ENCODE measurements around the gene DAPK1.

Gene DAPK1

DNA sequence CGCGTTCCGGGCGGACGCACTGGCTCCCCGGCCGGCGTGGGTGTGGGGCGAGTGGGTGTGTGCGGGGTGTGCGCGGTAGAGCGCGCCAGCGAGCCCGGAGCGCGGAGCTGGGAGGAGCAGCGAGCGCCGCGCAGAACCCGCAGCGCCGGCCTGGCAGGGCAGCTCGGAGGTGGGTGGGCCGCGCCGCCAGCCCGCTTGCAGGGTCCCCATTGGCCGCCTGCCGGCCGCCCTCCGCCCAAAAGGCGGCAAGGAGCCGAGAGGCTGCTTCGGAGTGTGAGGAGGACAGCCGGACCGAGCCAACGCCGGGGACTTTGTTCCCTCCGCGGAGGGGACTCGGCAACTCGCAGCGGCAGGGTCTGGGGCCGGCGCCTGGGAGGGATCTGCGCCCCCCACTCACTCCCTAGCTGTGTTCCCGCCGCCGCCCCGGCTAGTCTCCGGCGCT lies at the start of gene DAPK1:
DAPK1 (plus strand) TSS at position 264 of the 442 bp plus-strand sequence. CDS start 1,211 bp downstream, outside the sequence.
- peak; percentile 58 for DNase-seq (ENCODE audit: low spot score)
- no peak for FAIRE-seq

DNA sequence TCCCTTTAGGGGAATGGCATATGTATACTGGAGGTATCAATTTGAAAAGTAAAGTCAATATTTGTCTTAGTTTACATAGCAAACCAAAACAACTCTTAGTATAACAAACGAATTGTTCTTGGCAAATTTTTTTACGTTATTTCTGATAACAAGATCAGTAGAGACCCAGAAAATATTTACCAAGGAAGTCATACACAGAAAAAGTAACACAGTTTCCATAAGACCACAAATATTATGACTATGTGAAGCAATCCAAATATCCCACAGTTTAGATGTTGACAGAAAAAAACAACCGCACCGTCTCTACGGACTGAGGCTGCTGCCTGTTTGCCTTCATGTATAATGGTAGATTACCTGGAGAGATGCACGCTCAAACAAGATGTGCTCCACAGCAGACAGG lies 46.5 kb upstream of the DAPK1 start:
- DNase-seq (ENCODE audit: low spot score) (no peak), FAIRE-seq (no peak)

DNA sequence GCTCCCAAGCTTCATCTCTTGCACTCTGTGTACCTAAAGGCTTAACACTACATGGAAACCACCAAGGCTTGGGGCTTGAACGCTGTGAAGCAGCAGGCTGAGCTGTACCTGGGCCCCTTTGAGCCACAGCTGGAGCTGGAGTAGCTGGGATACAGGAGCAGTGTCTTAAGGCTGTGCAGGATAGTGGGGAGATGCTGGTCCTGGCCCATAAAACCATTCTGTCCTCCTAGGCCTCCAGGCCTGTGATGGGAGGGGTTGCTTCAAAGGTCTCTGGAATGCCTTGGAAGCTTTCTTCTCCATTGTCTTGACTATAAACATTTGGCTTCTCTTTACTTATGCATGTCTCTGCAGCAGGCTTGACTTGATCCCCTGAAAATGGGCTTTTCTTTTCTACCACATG lies 42.3 kb upstream of the DAPK1 start:
- no peak for FAIRE-seq
- no peak for DNase-seq (ENCODE audit: low spot score)

DNA sequence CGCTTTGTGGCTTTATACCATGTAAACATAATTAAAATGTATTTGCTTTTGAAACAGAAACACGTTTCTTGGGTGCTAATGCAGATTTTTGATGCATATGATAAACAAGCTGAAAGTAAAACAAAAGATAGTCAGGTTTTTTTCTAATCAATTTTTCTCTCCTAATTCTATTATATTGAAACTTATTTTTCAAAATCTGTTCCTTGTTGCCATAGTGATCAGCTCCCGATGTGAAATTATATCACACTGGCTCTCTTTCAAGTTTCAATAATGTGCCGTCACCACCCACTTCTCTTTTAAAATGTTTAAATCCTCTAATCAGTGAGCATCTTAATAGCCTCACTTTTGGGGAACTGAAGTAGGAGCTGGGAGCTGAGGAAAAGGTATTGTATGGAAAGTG lies 36.4 kb upstream of the DAPK1 start:
- FAIRE-seq, result no peak
- no peak for DNase-seq (ENCODE audit: low spot score)

DNA sequence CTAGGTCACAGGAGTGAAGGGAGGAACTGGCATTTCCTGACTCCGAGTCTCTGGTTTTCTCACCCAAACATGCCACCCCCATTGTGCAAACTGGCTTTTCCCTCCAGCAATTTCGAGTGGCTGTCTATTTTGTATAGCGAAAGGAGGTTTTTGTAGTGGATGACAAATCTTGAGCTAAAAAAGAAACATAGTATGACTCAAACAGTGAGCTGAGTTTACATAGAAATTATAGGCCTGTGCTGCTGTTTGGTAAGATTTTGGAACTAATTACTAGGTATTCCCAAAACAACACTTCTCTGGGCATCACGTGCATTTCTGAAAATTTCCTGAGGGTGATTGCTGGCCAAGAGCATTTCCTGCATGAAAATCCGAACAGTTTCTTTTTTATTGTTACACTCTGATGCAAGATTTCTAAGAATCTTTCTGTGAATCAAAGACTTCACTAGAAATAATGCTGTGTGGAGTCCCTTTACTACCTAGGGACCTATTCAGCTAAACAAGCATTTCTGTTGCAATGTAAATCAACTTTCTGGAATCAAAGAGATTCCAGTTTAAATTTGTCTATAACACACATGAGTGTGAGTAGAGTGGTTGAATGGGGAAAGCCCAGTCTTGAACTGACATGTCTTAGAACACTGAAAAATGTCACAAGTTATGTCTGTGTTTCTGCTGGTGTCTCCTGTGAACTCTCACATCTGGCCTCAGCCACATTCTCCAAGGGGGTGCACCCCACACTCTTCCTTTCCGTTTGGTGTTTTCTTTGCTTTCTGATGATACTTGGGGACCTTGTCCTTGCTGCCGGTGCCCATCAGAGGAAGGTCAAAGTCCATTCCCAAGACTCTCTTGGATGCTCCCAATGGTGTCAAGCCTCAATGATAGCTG lies 33.3 kb upstream of the DAPK1 start:
- no peak for DNase-seq (ENCODE audit: low spot score)

DNA sequence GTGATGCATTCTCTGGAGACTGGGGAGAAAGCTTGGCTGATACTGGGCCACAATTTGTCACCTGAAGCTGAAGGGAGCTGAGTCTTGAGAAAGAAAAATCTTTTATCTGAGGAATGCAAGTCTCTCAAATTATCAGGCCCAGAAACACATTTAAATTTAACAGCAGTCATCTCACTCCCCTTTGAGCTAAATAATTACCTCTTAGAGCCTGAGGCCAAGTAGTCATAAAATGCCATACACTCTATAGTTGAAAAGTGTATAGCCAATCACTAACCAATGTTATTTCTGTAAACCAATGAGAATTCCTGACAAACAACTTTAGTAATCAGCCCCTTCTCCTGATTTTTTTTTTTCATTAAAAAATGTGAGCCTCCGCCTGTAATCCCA lies 32.7 kb upstream of the DAPK1 start:
- FAIRE-seq, result no peak
- no peak for DNase-seq (ENCODE audit: low spot score)

More for the DNA sequence above, 33.3 kb upstream of the DAPK1 start:
- FAIRE-seq, result no peak

DNA sequence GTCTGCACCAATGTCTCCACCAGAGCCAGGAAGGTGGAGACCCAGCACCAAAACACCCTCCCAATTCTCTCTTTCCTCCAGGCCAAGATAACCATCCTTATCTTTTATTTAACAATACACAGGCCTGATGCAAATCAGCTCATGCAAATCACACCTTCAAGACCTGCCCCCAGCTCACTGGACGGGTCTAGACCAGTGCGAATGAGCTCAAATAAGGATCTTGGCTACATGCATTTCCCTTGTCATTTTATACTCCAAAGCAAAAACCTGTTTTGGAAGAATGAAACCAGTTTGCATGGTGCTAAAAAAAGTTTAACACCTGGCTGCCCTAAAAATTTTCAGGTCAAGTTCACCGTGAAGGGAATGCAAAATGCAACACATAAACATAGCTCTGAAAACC lies 31.9 kb upstream of the DAPK1 start:
- DNase-seq (ENCODE audit: low spot score), result no peak
- FAIRE-seq, result no peak

DNA sequence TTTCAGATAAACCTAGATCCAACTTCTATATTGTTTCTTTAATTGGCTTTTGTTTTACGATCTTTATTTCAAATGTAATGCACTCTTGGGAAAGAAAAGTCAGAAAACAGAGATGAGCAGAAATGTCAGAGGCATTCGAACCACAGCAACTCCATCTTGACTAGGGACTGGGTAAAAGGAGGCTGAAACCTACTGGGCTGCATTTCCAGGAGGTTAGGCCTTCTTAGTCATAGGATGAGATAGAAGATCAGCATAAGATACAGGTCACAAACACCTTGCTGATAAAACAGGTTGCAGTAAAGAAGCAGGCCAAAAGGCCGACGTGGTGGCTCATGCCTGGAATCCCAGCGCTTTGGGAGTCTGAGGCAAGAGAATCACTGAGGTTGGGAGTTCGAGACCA lies 30.5 kb upstream of the DAPK1 start:
- FAIRE-seq (no peak), DNase-seq (ENCODE audit: low spot score) (no peak)

DNA sequence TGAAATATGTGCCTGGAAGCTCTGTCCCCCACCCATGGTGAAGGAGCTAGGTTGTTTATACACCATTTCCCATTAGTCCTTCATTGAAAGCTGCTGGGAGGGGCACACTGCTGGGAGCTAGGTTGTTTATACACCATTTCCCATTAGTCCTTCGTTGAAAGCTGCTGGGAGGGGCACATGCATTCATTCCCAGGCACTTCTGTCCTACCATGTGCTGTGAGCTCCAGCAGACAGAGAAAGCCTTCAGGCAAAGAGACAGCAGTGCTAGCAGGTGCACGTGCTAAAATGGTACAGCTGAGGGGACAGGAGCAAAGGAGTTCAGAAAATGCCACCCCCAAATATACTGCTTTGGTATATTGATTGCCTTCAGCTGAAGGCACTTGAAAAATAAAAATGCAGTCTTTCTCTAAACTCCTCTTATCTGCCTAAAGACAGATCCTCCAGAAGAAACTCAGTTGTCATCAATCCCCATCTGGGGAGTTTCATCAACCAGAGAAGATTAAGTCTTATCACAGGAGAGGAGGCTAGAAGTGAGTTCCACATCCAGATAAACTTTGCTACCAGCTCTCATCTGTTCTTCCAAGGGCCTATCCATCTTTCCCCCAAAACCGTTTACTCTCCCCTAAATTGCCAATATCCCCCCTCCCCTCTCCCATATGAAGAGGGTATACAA lies 27.7 kb upstream of the DAPK1 start:
- FAIRE-seq (no peak), DNase-seq (ENCODE audit: low spot score) (no peak)

DNA sequence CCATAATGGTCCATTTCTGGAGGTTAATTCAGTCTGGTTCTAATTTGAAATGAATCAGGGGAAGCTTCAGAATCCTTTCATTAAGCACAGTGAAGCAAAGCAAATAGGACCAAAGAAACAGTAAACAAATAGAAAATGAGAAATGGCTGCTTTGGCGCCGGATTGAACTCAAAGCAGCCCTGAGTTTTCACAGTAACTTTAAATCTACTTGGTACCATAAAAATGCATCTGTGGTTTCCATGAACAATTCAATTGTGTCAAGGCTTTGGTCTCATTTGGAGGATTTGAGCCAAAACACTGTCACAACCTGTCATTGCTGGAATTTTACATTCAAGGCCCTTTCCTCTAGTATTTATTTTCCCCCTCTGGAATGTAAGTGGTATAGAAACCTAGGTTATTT lies 25.9 kb upstream of the DAPK1 start:
- no peak for FAIRE-seq
- no peak for DNase-seq (ENCODE audit: low spot score)

DNA sequence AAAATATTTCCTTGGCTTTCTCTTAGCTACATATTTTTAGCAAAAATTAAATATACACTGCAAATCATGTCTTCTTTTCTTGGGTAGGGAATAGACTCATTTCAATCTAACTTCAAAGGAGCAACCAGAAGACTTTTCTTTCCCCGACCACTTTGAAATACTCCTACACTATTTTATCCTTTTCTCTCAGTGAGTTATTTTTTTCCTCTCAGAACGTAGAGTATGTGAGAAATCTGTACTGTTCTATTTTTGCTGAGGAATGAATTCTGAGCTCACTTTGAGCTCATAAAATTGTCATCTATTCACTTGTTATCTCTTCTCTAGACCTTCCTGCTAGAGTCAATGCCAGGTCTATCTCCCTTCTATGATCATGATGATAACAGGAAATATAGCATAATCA lies 22.2 kb upstream of the DAPK1 start:
- FAIRE-seq (no peak), DNase-seq (ENCODE audit: low spot score) (no peak)

DNA sequence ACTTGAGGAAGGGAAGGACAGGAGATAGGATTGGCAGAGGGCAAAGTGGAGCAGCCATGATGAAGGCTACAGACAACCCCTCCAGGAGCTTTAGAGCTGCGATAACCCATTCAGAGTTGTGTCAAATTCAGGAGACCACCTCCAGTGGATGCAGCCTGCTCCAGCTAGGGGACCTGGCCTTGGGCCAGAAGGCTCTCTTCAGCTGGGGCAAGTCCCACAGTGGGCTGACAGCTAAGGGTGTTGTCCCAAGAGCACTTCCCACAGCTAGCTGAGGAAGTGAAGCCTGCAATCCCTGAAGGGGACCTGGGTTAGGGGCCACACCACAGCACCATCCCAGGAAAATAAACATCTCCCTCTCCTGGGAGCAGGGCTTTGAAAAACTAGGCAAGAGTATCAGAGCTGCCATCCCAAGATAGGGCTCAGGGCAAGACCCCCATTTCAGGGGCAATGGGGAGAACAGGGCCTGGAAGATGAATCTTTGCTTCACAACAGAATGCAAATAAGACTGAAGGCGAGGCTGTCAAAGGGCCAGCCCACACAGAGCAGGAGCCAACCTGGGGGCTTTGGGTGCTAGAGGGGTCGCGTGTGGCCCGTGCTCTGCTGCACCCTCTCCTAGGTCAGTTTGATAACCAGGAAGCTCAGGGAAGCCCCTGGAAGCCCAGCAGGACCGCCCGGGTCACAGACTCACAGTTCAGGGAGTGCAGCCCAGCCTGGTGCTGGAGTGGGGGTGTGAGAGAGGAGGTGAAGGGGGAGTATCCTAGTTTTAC lies 19.3 kb upstream of the DAPK1 start:
- DNase-seq (ENCODE audit: low spot score), result no peak
- no peak for FAIRE-seq

DNA sequence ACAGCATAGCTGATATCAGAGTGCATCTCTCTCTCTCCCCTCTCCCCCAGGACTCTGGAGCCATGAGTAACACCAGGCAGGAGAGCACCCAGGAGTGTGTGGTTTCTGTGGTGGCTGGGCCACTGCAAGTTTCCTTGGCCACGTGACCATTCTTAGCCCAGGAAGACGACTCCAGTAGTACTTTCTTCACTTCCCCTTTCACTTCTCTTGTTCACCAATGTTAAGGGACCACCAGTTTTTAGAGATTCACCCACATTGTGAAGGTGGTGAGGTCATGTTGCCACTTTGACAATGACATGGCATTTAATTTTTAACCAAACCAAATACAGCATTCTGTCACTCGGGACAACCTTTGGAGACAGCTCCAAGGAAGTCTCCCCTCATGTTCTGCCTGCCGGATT lies 17.9 kb upstream of the DAPK1 start:
- FAIRE-seq, result peak; percentile 96

DNA sequence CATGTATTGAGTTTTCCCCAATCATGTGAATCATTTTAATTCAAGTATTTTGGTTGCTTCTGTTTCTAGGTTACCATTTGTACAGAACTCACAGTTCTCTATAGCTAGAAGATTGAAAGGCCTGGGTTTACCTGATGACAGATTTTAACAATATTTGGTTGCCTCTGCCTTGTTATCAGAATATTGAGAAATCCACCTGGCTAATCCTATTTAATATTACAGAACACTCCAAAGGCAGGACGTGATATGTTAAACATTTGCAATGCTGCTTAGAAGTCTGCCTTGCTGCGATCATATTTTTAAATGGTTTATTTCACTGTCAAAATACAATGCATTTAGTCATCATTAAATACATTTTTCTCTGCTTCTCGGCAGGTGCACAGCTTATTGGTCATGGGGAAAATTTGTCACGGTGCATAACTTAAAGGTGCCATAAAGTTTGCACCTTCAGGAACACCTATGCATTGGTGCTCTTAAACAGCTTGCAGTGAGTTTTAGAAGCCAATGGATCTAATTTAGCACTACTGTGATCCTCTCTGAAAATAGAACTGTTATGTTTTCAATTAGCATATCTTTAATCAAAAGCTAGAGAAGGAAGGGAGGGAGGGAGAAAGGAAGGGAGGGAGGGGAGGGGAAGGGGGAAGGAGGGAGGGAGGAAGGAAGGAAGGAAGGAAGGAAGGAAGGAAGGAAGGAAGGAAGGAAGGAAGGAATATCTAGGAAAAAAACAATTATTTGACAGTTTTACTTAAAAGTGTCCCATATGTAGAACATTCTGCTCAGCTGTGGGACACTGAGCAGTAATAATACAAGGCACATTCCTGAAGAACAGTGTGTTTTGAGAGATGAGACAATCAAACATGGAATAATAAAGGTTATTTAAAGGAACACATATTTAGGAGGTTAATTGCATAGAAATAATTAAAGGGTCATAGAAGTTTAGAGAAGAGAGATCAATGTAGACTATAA lies 15.5 kb upstream of the DAPK1 start:
- FAIRE-seq, result no peak
- DNase-seq (ENCODE audit: low spot score), result no peak

More for the DNA sequence above, 17.9 kb upstream of the DAPK1 start:
- peak; percentile 95 for DNase-seq (ENCODE audit: low spot score)

DNA sequence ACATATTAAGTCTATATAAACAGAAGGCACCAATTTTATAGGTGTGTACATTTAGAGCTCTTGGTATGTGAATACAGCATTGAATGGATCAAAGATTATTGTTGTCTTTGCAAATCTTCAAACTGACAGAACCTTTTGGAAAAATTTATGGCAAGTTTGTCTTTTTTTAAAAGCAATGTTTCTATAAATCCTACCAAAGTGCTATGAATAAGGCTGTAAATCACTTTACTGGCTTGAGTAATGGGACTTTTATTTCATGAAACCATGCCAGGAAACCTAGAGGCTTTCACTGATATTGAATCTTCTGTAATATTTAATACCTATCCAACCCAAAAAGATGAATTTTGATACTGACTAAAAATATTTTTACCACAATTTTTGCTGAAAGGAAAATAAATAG lies 7.4 kb upstream of the DAPK1 start:
- FAIRE-seq, result no peak
- DNase-seq (ENCODE audit: low spot score), result no peak

DNA sequence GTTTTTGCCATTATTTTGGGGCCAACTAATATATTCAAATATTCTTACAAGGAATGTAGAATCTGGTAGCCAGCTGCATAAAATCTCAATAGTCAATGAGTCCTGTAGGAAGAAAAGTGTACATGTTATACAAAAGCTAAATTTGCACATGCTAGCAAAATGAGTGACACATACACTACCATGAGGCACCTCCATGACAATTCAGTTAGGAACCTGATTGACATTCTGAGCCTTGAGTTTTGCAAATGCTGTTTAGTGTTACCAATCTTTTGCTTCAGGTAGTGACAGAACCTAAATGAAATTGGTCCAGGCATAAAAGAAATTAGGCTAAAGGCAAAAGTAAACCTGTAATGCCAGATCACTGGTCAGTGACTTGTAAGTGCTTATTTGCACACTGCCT lies 6.8 kb upstream of the DAPK1 start:
- FAIRE-seq, result no peak
- DNase-seq (ENCODE audit: low spot score), result no peak

DNA sequence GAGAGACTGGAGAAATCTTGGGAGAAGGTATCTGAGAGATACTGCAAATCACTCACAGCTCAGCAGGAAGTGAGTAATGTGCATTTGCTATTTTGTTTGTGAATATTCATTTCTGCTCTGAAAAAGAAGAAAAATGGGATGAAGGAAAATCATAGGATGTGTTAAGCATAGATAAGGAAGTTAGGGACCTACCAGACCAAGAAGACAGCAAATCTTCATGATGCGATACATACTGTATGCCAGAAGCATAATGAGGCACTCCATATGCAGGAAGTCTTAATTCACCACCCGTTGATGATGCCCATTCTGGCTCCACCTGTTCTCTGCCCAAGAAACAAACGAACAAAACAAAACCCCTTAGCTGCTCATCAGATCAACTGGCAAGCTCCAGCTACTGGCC lies 6.1 kb upstream of the DAPK1 start:
- FAIRE-seq (no peak), DNase-seq (ENCODE audit: low spot score) (no peak)

DNA sequence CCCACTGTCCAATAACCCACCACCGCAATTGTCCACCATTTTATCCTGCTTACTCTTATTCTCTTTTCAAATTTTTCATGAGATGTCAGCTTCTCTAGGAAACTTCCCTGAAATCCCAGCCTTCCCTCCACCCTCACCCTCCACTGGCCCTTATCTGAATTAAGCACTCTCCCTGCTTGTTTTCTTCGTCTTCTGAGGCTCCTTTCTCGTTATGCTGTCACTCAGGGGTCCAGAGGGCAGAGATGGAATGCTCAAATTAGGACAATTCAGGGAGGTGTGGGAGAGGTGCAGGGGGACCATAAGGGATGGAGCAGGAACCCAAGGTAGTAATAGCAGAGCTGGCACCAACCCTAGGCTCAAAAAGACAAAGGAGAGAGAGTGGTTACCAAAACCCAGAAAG lies 5.0 kb upstream of the DAPK1 start:
- FAIRE-seq (no peak), DNase-seq (ENCODE audit: low spot score) (no peak)

DNA sequence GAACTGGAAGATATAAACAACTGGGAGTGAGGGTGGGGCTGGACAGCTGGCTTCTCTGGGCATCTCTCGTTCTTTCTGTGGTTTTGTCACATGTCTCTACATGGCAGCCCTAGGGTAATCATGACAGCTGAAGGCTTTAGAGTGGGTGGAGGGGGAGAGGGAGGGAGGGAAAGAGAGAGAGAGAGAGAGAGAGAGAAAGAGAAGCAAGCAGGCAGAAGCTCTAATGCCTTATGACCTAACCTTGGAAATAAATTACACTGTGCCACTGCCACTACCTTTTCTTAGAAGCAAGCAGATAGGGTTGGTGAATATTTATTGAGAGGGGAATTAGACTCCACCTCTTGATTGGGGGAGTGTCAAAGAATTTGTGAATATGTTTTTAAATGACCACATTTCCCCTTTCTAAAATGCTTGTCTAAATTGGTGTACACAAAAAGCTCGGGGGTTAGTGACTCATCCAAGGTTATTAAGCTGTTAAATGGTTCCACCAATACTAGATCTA lies 2.6 kb upstream of the DAPK1 start:
- FAIRE-seq (no peak), DNase-seq (ENCODE audit: low spot score) (peak; percentile 19)

DNA sequence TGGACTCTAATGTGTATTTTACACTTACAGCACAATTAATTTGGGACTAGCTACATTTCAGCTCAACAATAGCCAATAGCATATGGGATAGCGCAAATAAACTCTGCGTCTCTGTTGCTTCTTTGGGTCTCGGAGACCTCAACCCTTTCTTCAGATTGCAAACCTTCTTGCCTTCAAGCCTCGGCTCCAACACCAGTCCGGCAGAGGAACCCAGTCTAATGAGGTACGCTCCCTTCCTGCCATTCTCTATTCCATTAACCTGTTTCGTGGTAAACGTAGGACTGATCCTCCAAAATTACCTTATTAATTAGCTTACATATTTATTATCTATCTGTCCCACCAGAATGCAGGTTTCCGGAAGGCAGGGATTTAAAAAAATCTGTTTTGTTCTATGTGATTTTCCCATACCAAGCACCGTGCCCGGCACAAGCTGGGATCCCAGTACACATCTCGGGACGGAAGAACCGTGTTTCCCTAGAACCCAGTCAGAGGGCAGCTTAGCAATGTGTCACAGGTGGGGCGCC lies 525 bp upstream of the DAPK1 start:
- DNase-seq (ENCODE audit: low spot score), result no peak
- FAIRE-seq, result no peak

Measured in RCC 7860 (cell line).